Right kidney (tissue), 1 donor: ENCODE data around the gene GSTA5.
"Not testable (repeated sequence)": the region's sequence is repeated elsewhere in the genome, so short reads cannot be mapped to it uniquely, and the experiment has no call there.

ENCODE experiments used
- DNase-seq: peaks from one replicate; pipeline ENCODE4 v3.0.0-alpha.2; 2016

The GSTA5 gene

DNA sequence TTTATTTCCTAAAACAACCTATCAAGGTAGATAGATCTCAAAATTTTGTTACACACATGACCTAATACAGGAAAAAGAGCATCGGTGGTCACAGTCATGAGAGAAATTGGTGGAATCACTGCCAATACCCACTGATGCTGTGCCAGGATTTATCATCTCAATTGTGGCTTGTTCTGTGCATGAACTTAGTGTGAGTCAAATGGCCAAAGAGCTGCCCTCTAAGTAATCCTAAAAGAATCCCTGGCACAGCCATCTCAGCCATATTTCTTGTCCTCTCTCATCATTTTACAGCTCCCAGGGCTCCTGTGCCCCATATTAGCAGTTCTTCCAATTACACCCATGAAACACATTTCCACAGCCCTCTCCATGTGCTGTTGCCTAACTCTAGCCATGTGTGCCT, 6.1 kb downstream of the GSTA5 start:
- no peak for DNase-seq

DNA sequence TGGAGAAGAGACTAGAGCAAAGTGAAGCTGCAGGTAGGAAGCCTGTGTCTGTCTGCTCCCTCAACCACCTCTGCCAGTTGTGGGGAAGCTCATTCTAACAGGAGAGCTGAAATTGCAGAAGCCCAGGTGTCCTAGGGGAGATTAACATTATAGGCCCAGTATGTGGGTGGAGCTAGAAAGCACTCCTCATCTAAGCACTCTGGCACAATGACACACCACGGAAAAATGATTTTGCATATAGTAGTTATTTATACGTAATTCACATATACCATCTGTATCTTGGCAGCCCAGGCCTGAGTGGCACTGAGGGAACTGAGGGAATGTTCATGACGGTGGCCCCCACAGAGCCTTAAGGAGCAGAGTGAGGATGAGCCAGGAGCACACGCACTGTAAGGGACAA, 9.7 kb downstream of the GSTA5 start:
- DNase-seq, result not testable (repeated sequence)

DNA sequence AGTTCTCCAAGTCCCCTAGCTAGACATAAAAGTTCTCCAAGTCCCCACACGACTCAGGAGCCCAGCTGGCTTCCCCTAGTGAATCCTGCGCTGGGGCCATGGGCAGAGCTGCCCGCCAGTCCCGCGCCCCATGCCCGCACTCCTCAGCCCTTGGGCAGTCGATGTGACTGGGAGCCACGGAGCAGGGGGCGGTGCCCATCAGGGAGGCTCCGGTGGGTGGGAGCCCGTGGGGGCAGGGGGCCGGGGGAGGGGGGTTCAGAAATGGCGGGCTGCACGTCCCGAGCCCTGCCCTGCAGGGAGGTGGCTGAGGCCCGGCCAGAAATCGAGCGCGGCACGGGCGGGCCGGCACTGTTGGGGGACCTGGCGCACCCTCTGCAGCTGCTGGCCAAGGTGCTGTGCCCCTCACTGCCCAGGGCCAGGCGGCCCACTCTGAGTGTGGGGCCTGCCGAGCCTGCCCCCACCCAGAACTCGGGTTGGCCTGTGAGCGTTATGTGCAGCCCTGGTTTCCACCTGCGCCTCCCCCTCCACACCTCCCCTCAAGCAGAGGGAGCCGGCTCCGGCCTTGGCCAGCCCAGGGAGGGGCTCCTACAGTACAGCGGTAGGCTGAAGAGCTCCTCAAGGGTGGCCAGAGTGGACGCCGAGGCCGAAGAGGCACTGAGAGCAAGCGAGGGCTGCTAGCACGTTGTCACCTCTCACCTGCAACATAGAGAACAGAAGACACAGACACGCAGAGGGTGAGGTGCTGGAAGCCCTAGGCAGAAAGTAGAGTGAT, 11.4 kb downstream of the GSTA5 start:
- DNase-seq, result no peak

DNA sequence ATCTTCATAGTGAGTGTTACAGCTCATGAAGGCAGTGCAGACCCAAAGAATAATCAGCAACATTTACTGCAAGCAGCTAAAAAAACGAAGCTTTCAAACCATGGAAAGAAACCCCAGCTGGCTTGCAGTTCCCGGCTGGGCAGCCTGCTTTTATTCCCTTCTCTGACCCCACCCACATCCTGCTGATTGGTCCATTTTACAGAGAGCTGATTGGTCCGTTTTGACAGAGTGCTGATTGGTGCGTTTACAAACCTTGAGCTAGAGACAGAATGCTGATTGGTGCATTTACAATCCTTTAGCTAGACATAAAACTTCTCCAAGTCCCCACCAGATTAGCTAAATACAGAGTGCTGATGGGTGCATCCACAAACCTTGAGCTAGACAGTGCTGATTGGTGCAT, 12.0 kb downstream of the GSTA5 start:
- DNase-seq, result not testable (repeated sequence)

DNA sequence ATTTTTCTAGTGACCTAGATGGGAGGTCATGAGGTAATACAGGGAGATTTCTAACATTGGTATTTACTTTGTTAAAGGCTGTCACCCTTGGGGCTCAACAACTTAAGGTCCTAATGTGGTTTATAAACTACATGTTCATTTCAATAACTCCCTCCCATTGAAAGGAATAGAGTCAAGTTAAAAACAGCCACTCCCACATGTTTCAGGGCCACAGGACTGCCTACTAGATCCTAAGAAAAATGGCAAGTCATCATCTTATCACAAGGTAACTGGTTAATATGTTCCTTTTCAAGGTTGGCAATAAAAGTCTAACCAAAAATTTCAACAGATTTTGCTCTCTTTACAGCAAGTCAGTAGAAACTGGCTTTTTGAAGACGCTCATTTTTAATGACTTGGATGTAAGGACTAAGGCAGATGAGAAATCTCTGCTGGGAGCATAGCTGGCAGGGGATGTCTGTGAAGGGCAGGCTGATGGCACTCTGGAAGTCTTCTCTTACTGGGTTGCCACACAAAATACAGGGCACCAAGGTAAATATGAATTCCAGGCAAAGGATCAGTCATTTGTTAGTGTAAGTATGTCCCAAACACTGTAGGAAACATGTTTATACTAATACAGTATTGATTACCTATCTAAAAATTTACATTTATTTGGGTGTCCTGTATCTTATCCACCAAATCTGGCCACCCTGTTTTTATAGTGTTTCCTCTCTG, 13.4 kb downstream of the GSTA5 start:
- not testable (repeated sequence) for DNase-seq

DNA sequence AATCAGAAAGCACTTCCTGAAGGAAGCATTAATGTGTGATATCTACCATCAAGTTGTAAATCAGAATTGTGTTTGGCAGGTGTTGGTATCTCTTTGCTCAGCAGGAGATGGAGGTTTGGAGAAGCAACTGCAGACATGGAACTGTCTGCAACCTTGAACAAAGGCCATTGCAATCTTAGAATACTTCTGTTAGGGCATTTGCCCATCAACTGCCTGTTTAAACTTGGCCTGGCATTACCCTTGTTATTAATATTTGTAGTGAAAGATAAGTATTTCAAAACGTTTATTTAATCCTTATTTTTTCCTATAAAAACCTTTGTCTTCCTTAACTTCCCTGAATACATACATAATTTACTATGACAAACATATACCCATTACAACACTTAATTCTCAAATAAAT, 14.1 kb downstream of the GSTA5 start:
- DNase-seq, result no peak

DNA sequence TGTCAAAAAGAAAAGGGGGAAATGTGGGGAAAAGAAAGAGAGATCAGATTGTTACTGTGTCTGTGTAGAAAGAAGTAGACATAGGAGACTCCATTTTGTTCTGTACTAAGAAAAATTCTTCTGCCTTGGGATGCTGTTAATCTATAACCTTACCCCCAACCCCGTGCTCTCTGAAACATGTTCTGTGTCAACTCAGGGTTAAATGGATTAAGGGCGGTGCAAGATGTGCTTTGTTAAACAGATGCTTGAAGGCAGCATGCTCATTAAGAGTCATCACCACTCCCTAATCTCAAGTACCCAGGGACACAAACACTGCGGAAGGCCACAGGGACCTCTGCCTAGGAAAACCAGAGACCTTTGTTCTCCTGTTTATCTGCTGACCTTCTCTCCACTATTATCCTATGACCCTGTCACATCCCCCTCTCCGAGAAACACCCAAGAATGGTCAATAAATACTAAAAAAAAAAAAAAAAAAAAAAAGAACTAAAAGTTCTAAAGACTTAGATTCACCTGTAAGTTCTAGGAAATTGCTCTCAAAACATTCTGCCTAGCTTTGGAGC, 14.6 kb downstream of the GSTA5 start:
- DNase-seq, result not testable (repeated sequence)

DNA sequence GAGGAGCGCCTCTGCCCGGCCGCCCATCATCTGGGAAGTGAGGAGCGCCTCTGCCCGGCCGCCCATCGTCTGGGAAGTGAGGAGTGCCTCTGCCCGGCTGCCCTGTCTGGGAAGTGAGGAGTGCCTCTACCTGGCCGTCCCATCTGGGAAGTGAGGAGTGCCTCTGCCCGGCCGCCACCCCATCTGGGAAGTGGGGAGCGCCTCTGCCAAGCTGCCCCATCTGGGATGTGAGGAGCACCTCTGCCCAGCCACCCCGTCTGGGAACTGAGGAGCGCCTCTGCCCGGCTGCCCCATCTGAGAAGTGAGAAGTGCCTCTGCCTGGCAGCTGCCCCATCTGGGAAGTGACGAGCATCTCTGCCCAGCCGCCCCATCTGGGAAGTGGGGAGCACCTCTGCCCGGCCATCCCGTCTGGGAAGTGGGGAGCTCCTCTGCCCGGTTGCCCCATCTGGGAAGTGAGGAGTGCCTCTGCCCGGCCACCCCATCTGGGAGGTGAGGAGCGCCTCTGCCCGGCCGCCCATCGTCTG, 15.3 kb downstream of the GSTA5 start:
- DNase-seq, result not testable (repeated sequence)

DNA sequence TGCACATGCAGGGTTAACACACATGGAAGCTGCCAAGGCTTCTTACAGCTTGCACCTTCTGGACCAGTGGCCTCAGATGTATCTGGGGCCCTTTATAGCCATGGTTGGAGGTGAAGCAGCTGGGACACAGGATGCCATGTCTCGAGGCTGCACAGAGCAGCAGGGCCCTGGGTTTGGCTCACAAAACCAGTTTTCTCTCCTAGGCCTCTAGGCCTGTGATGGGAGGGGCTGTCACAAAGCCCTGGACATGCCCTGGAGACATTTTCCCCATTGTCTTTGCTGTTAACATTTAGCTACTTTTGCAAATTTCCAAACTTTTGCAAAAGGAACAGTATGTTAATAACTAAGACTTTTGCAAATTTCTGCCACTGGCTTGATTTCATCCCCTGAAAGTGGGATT, 18.8 kb downstream of the GSTA5 start:
- DNase-seq, result no peak

DNA sequence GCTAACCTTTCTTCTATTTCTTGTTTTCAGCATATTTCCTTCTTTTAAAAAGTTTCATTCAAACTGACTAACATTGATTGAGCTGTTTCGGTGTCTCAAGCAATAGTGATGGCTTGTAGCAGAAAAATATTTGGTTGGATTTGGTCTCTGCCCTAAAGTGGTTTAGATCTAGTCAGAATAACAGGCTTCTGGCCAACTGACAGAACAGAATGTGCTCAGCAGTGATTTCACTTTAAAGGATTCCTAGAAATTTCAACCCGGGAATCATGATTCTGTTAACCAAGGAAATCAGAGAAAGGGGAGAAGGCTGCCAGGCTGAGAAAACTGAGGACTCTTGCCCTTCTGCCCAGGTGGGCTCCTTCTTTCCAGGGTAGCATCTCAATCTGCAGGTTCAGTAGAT, 20.4 kb downstream of the GSTA5 start:
- DNase-seq, result no peak

DNA sequence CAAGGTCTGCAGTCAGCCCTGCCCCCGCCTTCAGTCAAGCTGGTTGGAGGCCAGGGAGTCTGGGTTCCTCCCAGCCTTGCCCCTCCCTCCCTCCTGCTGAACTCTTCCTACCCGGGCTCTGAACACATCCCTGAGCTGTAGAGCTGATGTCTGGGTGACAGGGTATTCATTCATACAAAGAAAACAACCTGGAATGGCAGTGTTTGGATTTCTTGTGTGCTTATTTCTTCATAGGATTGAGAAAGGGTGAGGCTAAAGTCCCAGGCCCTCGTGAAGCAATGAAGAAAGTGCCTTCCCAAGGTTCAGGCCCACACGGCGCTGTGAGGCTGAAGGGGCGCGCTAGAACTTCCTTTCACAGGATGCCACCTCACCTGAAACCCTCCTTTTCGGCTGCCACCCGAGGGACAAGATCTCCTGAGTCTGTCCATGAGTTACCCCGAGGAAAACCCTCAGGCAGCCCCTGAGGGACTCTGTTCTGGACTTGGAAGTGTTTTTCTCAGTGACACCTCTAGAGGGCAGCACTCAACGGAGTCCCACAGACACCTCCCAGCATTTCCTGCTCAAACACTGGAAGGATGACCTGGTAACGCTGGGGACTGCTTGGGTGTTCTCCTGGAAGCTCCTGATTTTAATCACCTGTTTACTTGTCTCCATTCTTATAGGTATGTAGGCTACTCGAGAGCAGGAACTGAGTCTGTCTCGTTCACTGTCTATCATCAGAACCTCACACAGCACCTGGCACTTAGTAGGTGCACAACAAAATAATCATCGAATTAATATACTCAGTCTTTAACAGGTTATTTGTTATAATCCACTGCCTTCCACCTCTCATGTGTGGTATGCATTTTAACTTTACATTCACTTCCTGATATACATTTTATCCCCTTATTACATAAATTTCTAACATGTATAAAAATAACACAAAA, 25.2 kb downstream of the GSTA5 start:
- peak; percentile 12 for DNase-seq

DNA sequence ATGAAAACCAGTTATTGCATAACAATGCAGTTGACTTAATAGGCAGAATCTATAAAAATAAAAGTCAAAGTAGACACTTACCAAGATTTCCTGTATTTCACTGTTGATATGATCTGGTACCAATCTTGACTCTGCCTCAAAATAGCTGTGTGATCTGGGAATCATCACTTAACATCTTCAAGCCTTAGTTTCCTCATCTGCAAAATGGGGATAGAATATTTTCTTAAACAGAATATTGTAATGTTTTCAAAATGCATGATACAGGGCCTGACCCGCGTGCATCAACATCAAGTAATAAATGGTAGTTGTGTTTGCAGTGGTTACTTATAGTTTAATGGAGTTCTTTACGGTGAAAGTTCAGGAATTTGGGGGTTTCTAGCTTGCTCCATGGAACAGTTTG, 26.1 kb downstream of the GSTA5 start:
- DNase-seq, result not testable (repeated sequence)

DNA sequence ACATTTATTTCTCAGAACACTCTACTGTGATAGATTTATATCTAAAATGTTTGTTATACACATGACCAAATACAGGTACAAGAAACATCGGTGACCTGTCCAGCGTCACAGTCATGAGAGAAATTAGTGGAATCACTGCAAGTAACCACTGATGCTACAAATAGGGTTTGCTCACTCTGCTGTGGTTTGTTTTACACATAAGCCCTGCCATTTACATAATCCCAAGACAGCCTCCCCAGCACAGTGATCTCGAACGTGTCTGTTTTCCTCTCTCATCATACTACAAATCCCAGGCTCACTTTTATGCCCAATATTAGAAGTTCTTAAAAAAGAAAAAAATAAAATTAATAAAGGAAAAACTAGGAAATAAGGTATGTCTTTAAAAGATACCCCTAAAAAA, 30.8 kb downstream of the GSTA5 start:
- DNase-seq, result not testable (repeated sequence)

DNA sequence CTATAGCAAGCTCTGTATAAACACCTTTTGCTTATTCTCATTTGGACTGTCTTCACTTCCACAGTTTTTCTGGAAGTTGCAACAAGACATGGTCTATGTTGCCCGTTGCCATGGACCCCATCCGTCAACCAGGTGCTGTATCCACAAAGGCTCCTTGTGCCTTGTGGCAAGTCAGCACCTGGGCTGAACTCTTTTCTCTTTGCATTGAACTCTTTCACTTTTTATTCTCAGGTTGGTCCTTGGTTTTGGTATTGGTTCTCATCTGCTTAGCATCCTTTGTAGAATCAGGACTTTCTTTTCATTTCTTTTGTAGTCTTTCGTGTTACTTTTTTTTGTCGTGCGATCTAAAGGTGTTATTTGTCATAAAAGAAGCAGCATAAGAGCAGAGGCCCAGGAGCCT, 32.0 kb downstream of the GSTA5 start:
- DNase-seq, result no peak

DNA sequence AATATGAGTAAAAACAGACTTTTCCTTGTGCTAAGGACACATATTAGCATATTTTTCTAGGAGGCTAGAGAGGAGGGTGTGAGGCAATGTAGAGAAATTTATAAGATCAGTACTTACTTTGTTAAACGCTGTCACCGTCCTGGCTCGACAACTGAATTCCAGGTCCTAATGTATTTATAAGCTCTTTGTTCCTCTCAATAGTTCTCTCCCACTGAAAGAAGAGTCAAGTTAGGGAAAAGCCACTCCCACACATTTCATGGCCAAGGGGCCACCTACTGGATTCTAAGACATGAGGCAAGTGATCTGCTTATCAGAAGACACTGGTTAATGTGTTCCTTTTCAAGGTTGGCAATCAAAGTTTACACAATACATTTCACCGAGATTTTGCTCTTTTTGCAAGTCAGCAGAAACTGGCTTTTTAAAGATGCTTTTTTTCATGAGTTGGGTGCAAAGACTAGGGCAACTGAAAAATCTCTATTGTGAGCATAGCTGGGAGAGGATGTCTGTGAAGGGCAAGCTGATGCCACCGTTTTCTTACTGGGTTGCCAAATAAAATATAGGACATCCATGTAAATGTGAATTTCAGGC, 36.9 kb downstream of the GSTA5 start, which contains the start of gene GSTA1:
Gene GSTA1 (minus strand): TSS at position 149 of the 588 bp plus-strand sequence. CDS start 4,549 bp downstream, outside the sequence.
- DNase-seq, result not testable (repeated sequence)

DNA sequence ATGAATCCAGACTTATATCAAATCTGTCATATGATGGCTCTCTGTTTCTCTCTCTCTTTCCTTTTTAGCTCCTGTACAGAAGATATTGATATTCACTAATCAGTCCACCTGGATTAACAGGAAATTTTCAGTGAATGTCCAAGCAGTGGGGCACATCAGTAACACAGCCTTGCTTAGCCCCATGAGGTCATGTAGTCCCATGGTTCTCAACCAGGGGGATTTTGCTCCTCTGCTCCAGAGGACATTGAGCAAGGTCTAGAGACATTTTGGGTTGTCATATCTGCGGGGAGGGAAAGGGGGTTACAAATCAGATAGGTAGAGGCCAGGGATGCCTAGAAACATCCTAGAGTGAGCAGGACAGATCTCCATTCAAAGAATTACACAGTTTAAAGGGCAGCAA, 37.8 kb downstream of the GSTA5 start:
- DNase-seq, result no peak

DNA sequence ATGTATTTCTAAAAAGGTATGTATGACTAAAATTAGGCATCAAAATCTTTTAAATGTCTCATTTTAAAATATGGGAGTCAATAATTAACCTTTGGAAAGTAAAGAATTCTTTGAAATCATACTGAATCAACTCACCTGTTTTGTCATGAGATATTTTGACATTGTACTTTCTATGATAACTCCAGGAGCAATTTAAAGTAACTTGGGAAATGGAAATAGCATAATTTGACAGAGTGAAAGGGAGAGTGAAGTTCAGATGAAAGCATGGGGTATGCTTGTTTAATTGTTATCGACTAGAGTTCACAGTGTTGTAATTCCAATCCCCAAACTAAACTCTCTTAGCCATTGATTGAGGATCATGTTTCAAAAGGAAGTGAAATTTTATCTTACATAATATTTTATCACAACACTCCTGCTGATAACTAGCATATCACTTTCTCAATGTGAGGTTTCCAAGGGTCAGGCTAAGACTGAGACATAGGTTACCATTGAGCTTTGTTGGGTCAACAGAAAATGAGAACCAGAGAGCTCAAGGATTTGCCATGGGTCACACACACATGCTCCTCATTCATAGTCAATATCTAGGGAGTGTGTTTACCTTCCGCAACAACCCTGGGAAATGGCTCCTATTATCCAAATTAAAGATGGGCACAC, 39.3 kb downstream of the GSTA5 start:
- DNase-seq, result no peak

DNA sequence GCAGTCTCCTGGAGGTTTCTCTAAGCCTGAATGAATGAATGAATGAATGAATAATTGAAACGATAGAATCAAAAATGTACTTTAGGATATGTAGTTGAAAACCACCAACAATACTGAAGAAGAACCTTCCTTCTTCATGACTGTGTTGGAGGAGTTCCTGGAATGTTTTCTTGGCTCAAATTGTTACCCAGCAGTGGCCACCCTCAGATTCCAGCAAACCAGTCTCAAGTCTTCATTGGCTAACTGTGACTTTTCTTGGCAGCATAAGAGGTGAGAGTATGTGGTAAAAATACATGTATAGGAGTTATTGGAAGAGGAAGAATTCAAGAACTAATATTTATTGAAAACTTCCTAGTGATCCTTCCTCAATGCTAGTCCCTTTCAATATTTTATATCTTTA, 41.3 kb downstream of the GSTA5 start:
- not testable (repeated sequence) for DNase-seq

DNA sequence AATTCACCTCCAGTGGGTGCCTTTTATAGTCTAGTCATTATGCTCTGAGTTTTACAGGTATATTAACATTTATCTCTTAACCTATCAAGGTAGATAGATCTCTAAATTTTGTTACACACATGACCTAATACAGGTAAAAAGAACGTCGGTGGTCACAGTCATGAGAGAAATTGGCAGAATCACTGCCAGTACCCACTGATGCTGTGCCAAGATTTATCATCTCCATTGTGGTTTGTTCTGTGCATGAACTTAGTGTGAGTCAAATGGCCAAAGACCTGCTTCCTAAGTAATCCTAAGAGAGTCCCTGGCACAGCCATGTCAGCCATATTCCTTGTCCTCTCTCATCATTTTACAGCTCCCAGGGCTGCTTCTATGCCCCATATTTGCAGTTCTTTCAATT, 46.2 kb downstream of the GSTA5 start:
- not testable (repeated sequence) for DNase-seq

DNA sequence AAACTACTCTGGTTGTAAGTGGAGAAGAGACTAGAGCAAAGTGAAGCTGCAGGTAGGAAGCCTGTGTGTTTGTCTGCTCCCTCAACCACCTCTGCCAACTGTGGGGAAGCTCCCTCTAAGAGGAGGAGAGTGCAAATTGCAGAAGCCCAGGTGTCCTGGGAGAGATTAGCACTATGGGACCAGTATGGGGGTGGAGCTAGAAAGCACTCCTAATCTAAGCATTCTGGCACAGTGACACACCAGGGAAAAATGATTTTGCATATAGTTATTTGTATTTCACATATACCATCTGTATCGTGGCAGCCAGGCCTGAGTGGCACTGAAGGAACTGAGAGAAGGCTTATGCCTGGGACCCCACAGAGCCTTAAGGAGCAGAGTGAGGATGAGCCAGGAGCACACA, 49.8 kb downstream of the GSTA5 start:
- no peak for DNase-seq

DNA sequence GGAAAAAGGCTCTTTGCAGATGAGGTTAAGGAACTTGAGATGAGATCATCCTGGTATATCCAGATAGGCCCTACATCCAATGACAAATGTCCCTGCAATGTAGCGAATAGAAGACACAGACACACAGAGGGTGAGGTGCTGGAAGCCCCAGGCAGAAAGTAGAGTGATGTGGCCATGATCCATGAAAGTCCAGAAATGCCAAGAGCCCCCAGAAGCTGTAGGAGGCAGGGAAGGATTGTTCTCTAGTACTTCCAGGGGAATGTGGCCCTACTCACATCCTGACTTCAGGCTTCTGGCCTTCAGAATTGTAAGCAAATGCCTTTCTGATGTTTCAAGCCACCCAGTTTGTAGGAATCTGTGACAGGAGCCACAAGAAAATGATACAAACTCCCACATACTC, 51.0 kb downstream of the GSTA5 start:
- not testable (repeated sequence) for DNase-seq
